ENCODE results near the gene RICTOR.

GRCh38 chr5:39063037-39063436 lies 11.2 kb downstream of the RICTOR start:
- TF ChIP-seq BHLHE40 (IDR thresholded peaks at IDR 0.05; ENCODE audit: borderline replicate concordance) (no peak), FOXA1 (IDR thresholded peaks at IDR 0.05) (no peak), SP1 (IDR thresholded peaks at IDR 0.05) (no peak), CTBP1 (IDR thresholded peaks at IDR 0.05; ENCODE audit: borderline replicate concordance) (no peak), ELF4 (IDR thresholded peaks at IDR 0.05) (no peak), FOXM1 (IDR thresholded peaks at IDR 0.05; ENCODE audit: borderline replicate concordance) (no peak), NFRKB (IDR thresholded peaks at IDR 0.05) (no peak), FOXK2 (IDR thresholded peaks at IDR 0.05) (no peak), TARDBP (IDR thresholded peaks at IDR 0.05) (no peak), SUZ12 (IDR thresholded peaks at IDR 0.05) (no peak), LEF1 (IDR thresholded peaks at IDR 0.05; ENCODE audit: borderline replicate concordance) (no peak), ARNT (IDR thresholded peaks at IDR 0.05) (no peak)

Data from HEK293T (cell line).